HEK293 (cell line): ENCODE measurements around the gene SHOX.

Experiments
- CTCF ChIA-PET: fragments of 350-600 bp; formaldehyde crosslinking; extraction: SDS; loops from one replicate; lab custom pipeline; 2021; ENCODE audit warnings: antibody characterized with exemption; lab: Yijun Ruan, JAX
- POLR2A ChIA-PET: fragments of 300-600 bp; formaldehyde crosslinking; extraction: SDS; loops from one replicate; lab custom pipeline; 2020; ENCODE audit warnings: antibody characterized with exemption, inconsistent platforms; lab: Yijun Ruan, JAX
- H3K27ac ChIP-seq: fragments of 200-500 bp; sonication (Bioruptor generic); 2 replicates; pipeline ENCODE4 v1.5.1; 2014; ENCODE audit warnings: low read depth, low read length, control low read depth, inconsistent platforms; ENCODE audit errors: extremely low read depth
- H3K36me3 ChIP-seq, 2 experiments: fragments of 200-500 bp in 1 of 2; sonication (Bioruptor generic) in 1 of 2; 1 replicate in 1 of 2; 2 replicates in 1 of 2; pipeline ENCODE4 v1.5.1; 2014 to 2017; ENCODE audit warnings: inconsistent platforms in 2 of 2, low read length in 2 of 2; ENCODE audit not compliant: control insufficient read depth in 2 of 2, insufficient read depth in 1 of 2
- H3K4me1 ChIP-seq: fragments of 200-500 bp; sonication (Bioruptor generic); 2 replicates; pipeline ENCODE4 v1.5.1; 2014; ENCODE audit warnings: mild to moderate bottlenecking, low read length, inconsistent platforms; ENCODE audit not compliant: control insufficient read depth, insufficient read depth
- H3K4me3 ChIP-seq: 2 replicates; pipeline ENCODE4 v1.5.1; 2011; ENCODE audit warnings: low read depth, mild to moderate bottlenecking, control low read depth, low read length, moderate library complexity
- H3K9me3 ChIP-seq: fragments of 200-500 bp; sonication (Bioruptor generic); 2 replicates; pipeline ENCODE4 v1.5.1; 2014; ENCODE audit warnings: low read depth, low read length, inconsistent platforms; ENCODE audit not compliant: control insufficient read depth, insufficient read depth
- BCL11B ChIP-seq: fragments of 450-650 bp; formaldehyde crosslinking; IDR thresholded peaks from 2 replicates; pipeline ENCODE4 v1.5.1; 2016; ENCODE audit warnings: low read depth, missing biosample characterization, missing genetic modification characterization
- PRDM1 ChIP-seq: fragments of 450-650 bp; formaldehyde crosslinking; IDR thresholded peaks from 2 replicates; pipeline ENCODE4; 2016; ENCODE audit warnings: missing biosample characterization, missing genetic modification characterization
- REST ChIP-seq: fragments of 450-650 bp; formaldehyde crosslinking; IDR thresholded peaks from 2 replicates; pipeline ENCODE4 v1.5.1; 2016; ENCODE audit warnings: missing biosample characterization, missing genetic modification characterization
- SCRT1 ChIP-seq: fragments of 450-650 bp; formaldehyde crosslinking; IDR thresholded peaks from 2 replicates; pipeline ENCODE4 v1.5.1; 2016; ENCODE audit warnings: missing biosample characterization, missing genetic modification characterization, borderline replicate concordance
- SP3 ChIP-seq: fragments of 450-650 bp; formaldehyde crosslinking; IDR thresholded peaks from 2 replicates; pipeline ENCODE4 v1.5.1; 2016; ENCODE audit warnings: missing biosample characterization, missing genetic modification characterization
- ZBTB1 ChIP-seq: fragments of 450-650 bp; formaldehyde crosslinking; IDR thresholded peaks from 2 replicates; pipeline ENCODE4 v1.5.1; 2016; ENCODE audit warnings: missing biosample characterization, missing genetic modification characterization
- ZBTB17 ChIP-seq: fragments of 450-650 bp; formaldehyde crosslinking; IDR thresholded peaks from 2 replicates; pipeline ENCODE4 v1.5.1; 2016; ENCODE audit warnings: missing biosample characterization, missing genetic modification characterization
- ZBTB21 ChIP-seq: fragments of 450-650 bp; formaldehyde crosslinking; IDR thresholded peaks from 2 replicates; pipeline ENCODE4 v1.5.1; 2017; ENCODE audit warnings: missing biosample characterization, missing genetic modification characterization
- ZNF132 ChIP-seq: fragments of 450-650 bp; formaldehyde crosslinking; IDR thresholded peaks from 2 replicates; pipeline ENCODE4 v1.5.1; 2017; ENCODE audit warnings: missing biosample characterization, missing genetic modification characterization, borderline replicate concordance
- ZNF133 ChIP-seq: fragments of 450-650 bp; formaldehyde crosslinking; IDR thresholded peaks from 2 replicates; pipeline ENCODE4 v1.5.1; 2016; ENCODE audit warnings: missing biosample characterization, missing genetic modification characterization
- ZNF239 ChIP-seq: fragments of 450-650 bp; formaldehyde crosslinking; IDR thresholded peaks from 2 replicates; pipeline ENCODE4 v1.5.1; 2016; ENCODE audit warnings: missing biosample characterization, missing genetic modification characterization
- ZNF280C ChIP-seq: fragments of 450-650 bp; formaldehyde crosslinking; IDR thresholded peaks from 2 replicates; pipeline ENCODE4 v1.5.1; 2016; ENCODE audit warnings: missing biosample characterization, missing genetic modification characterization
- ZNF280D ChIP-seq: fragments of 450-650 bp; formaldehyde crosslinking; IDR thresholded peaks from 2 replicates; pipeline ENCODE4 v1.5.1; 2016; ENCODE audit warnings: missing biosample characterization, missing genetic modification characterization
- ZNF366 ChIP-seq: fragments of 450-650 bp; formaldehyde crosslinking; conservative IDR thresholded peaks from 2 replicates; pipeline ENCODE4 v1.5.1; 2016; ENCODE audit warnings: missing biosample characterization, missing genetic modification characterization
- ZNF473 ChIP-seq: fragments of 450-650 bp; formaldehyde crosslinking; IDR thresholded peaks from 2 replicates; pipeline ENCODE4 v1.5.1; 2017; ENCODE audit warnings: missing biosample characterization, missing genetic modification characterization
- ZNF521 ChIP-seq: fragments of 450-650 bp; formaldehyde crosslinking; IDR thresholded peaks from 2 replicates; pipeline ENCODE4 v1.5.1; 2017; ENCODE audit warnings: missing biosample characterization, mild to moderate bottlenecking, missing genetic modification characterization
- ZNF561 ChIP-seq: fragments of 450-650 bp; IDR thresholded peaks from 2 replicates; pipeline ENCODE4 v1.5.1; 2018; ENCODE audit warnings: missing biosample characterization, missing genetic modification characterization, borderline replicate concordance
- ZNF645 ChIP-seq: fragments of 450-650 bp; formaldehyde crosslinking; IDR thresholded peaks from 2 replicates; pipeline ENCODE4; 2016; ENCODE audit warnings: missing biosample characterization, missing genetic modification characterization
- ZNF654 ChIP-seq: fragments of 450-650 bp; formaldehyde crosslinking; IDR thresholded peaks from 2 replicates; pipeline ENCODE4 v1.5.1; 2016; ENCODE audit warnings: low read depth, missing biosample characterization, missing genetic modification characterization
- ZNF658 ChIP-seq: fragments of 450-650 bp; formaldehyde crosslinking; IDR thresholded peaks from 2 replicates; pipeline ENCODE4; 2016; ENCODE audit warnings: missing biosample characterization, missing genetic modification characterization

SHOX gene

GRCh38 chrX:644304-645281, 14.0 kb downstream of the SHOX start:
- H3K4me3 ChIP-seq = no peak overlapping the region
- no peaks in the 10 kb centered on the region for H3K9me3 ChIP-seq
- no peak for TF ChIP-seq SCRT1 (tag by site-specific recombination)
- no peak for TF ChIP-seq ZNF645 (tag by site-specific recombination)
- no peak for TF ChIP-seq PRDM1 (tag by site-specific recombination)
- no peak for TF ChIP-seq ZBTB1 (tag by site-specific recombination)
- no peak for TF ChIP-seq ZBTB17 (tag by site-specific recombination)
- no peak for TF ChIP-seq ZNF239
- no peak for TF ChIP-seq ZNF473 (tag by site-specific recombination)
- no peak for TF ChIP-seq ZNF132 (tag by site-specific recombination)
- no peak for TF ChIP-seq ZNF654
- TF ChIP-seq ZNF133 = no peak
- TF ChIP-seq ZNF521 (tag by site-specific recombination) = no peak
- TF ChIP-seq ZNF561 (tag by site-specific recombination) = no peak
- no peak for TF ChIP-seq ZNF280D
- no peak for TF ChIP-seq ZNF658 (tag by site-specific recombination)
- no peak for TF ChIP-seq REST
- no peak for TF ChIP-seq ZNF366 (tag by site-specific recombination)
- no peak for TF ChIP-seq ZBTB21
- TF ChIP-seq BCL11B = no peak
- TF ChIP-seq SP3 (tag by site-specific recombination) = no peak
- no peak for TF ChIP-seq ZNF280C (tag by site-specific recombination)
- no peak overlapping the region for H3K27ac ChIP-seq
- CTCF ChIA-PET = no interaction called here
- POLR2A ChIA-PET = no interaction called here
- no peaks in the 10 kb centered on the region for H3K36me3 ChIP-seq
- no peaks in the 10 kb centered on the region for H3K4me1 ChIP-seq
